MM.1S (cell line): ENCODE measurements around the gene STX17.

ENCODE experiments used
- EZH2 ChIP-seq: fragments of 300-600 bp; sonication (generic); optimal IDR thresholded peaks from 2 replicates; pipeline ENCODE3; 2017; ENCODE audit warnings: low read depth, mild to moderate bottlenecking, antibody characterized with exemption, low read length, mixed read lengths
- EZH2phosphoT487 ChIP-seq: fragments of 300-600 bp; sonication (generic); IDR thresholded peaks from 2 replicates; pipeline ENCODE4 v1.6.1; 2018; ENCODE audit warnings: antibody characterized with exemption, low read length
- TF ChIP-seq, protein P1 (sequence below): fragments of 300-600 bp; sonication (generic); IDR thresholded peaks from 2 replicates; pipeline ENCODE4 v1.5.1; 2016; ENCODE audit warnings: antibody characterized with exemption, low read length, mixed read lengths

DNA sequence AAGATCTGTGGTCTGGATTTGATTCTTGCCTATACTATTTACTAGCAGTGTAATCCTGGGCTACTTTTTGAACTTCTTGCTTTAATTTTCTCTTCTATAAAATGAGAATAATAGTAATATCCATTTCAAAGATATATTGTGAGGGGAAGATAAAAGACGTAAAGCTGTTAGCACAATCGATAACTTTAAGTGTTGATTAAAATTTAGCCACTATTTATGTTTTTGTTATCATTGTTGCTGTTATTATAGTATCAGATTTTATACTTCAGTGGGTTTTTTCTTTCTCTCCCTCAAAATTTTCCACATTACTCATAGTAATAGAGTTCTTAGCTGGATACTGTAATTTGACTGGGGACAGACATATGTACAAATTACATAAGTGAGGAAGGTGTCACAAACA, 42.0 kb downstream of the STX17 start:
- TF ChIP-seq, protein P1, sequence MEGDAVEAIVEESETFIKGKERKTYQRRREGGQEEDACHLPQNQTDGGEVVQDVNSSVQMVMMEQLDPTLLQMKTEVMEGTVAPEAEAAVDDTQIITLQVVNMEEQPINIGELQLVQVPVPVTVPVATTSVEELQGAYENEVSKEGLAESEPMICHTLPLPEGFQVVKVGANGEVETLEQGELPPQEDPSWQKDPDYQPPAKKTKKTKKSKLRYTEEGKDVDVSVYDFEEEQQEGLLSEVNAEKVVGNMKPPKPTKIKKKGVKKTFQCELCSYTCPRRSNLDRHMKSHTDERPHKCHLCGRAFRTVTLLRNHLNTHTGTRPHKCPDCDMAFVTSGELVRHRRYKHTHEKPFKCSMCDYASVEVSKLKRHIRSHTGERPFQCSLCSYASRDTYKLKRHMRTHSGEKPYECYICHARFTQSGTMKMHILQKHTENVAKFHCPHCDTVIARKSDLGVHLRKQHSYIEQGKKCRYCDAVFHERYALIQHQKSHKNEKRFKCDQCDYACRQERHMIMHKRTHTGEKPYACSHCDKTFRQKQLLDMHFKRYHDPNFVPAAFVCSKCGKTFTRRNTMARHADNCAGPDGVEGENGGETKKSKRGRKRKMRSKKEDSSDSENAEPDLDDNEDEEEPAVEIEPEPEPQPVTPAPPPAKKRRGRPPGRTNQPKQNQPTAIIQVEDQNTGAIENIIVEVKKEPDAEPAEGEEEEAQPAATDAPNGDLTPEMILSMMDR: no peak
- TF ChIP-seq EZH2 (no peak), EZH2phosphoT487 (no peak)
